A549 (cell line): ENCODE results near the gene CTRB2. TPM values are rescaled to one million over a fixed set of nuclear protein-coding genes. Genes with fewer than 3 reads are reported as not detected.
A peak's percentile ranks its signal among the peaks of the same experiment; 100 is the strongest.

Experiments
- ATAC-seq, 2 experiments: fragments of 200-7000 bp in 1 of 2; fragments of >200 bp in 1 of 2; cut with Nextera tagmentation in 1 of 2; cut with Tn5 transposase in 1 of 2; 3 replicates each; pipeline versions ENCODE4 v1.8.0 to v1.9.1; 2018 to 2020; ENCODE audit warnings: mild to moderate bottlenecking in 1 of 2, moderate library complexity in 1 of 2
- CTCF ChIA-PET: fragments of 300-600 bp; sonication (Branson Sonifier 250); formaldehyde crosslinking; extraction: SDS; loops from one replicate; lab custom pipeline; 2021; ENCODE audit warnings: antibody characterized with exemption, inconsistent platforms; lab: Yijun Ruan, JAX
- POLR2A ChIA-PET: fragments of 350-600 bp; formaldehyde crosslinking; extraction: SDS; loops from one replicate; lab custom pipeline; 2021; ENCODE audit warnings: antibody characterized with exemption, inconsistent platforms; lab: Yijun Ruan, JAX
- DNase-seq, 2 experiments: peaks; one replicate each; pipeline versions ENCODE4 v3.0.0 to v3.0.0-alpha.2; 2011 to 2016; ENCODE audit warnings: low read depth in 1 of 2, low spot score in 1 of 2
- FAIRE-seq: peaks from 2 replicates; lab custom pipeline; 2011; peaks lifted over from hg19 to GRCh38; lab: Jason Lieb, UNC
- H3K27ac ChIP-seq, 2 experiments: fragments of >200 bp; sonication (Bioruptor Twin); formaldehyde crosslinking; 3 replicates each; pipeline ENCODE4 v1.5.1; 2016 to 2017
- H3K4me1 ChIP-seq: fragments of >200 bp; sonication (Bioruptor Twin); formaldehyde crosslinking; 3 replicates; pipeline ENCODE4 v1.6.1; 2016
- H3K4me2 ChIP-seq: fragments of >200 bp; sonication (Bioruptor Twin); formaldehyde crosslinking; 3 replicates; pipeline ENCODE4 v1.6.1; 2016
- H3K4me3 ChIP-seq: fragments of >200 bp; sonication (Bioruptor Twin); formaldehyde crosslinking; 3 replicates; pipeline ENCODE4 v1.5.1; 2016
- H3K9me3 ChIP-seq: fragments of >200 bp; sonication (Bioruptor Twin); formaldehyde crosslinking; 3 replicates; pipeline ENCODE4 v1.6.1; 2016
- CBX2 ChIP-seq: fragments of 200-600 bp; sonication (generic); IDR thresholded peaks from 2 replicates; pipeline ENCODE4 v1.6.1; 2016; ENCODE audit warnings: low read depth, mild to moderate bottlenecking, borderline replicate concordance
- CHD2 ChIP-seq: fragments of 150-350 bp; IDR thresholded peaks from 2 replicates; pipeline ENCODE4 v1.6.1; 2014; ENCODE audit warnings: low read length; ENCODE audit not compliant: partially characterized antibody
- CHD4 ChIP-seq: fragments of 200-600 bp; sonication (generic); IDR thresholded peaks from 2 replicates; pipeline ENCODE4 v1.6.1; 2016; ENCODE audit warnings: antibody characterized with exemption, mild to moderate bottlenecking, borderline replicate concordance
- EP300 ChIP-seq, 2 experiments: fragments of >200 bp; sonication (Bioruptor Twin); formaldehyde crosslinking; IDR thresholded peaks; 2 replicates in 1 of 2; 3 replicates in 1 of 2; pipeline ENCODE4 v1.6.1; 2016 to 2017
- FOSB ChIP-seq: fragments of 250-450 bp; sonication (Bioruptor Pico); IDR thresholded peaks from 2 replicates; pipeline ENCODE4 v1.5.0; 2020; ENCODE audit warnings: mild to moderate bottlenecking, moderate library complexity
- FOSL2 ChIP-seq, 2 experiments: fragments of 450-650 bp in 1 of 2; fragments of >200 bp in 1 of 2; sonication (Bioruptor Twin) in 1 of 2; formaldehyde crosslinking; IDR thresholded peaks; 2 replicates each; pipeline versions ENCODE4 v1.5.0 to v1.6.1; 2016 to 2020; ENCODE audit warnings: mild to moderate bottlenecking in 1 of 2, moderate library complexity in 1 of 2
- GATA3 ChIP-seq: IDR thresholded peaks from 2 replicates; pipeline ENCODE4 v1.6.1; 2012; ENCODE audit warnings: borderline replicate concordance
- HOXA7 ChIP-seq: fragments of 250-450 bp; sonication (Bioruptor Pico); IDR thresholded peaks from 2 replicates; pipeline ENCODE4 v1.5.0; 2020; ENCODE audit warnings: mild to moderate bottlenecking, moderate library complexity
- JUN ChIP-seq, 2 experiments: fragments of >200 bp; sonication (Bioruptor Twin); formaldehyde crosslinking; IDR thresholded peaks; 2 replicates in 1 of 2; 3 replicates in 1 of 2; pipeline ENCODE4 v1.6.1; 2016 to 2017
- JUNB ChIP-seq: fragments of >200 bp; sonication (Bioruptor Twin); formaldehyde crosslinking; IDR thresholded peaks from 2 replicates; pipeline ENCODE4 v1.6.1; 2016
- MAFK ChIP-seq: fragments of 450-650 bp; IDR thresholded peaks from 2 replicates; pipeline ENCODE4 v1.6.1; 2014; ENCODE audit not compliant: partially characterized antibody
- MAX ChIP-seq: IDR thresholded peaks from 2 replicates; pipeline ENCODE4 v1.6.1; 2012
- MYC ChIP-seq: IDR thresholded peaks from 2 replicates; pipeline ENCODE4 v1.6.1; 2012; ENCODE audit warnings: mild to moderate bottlenecking, inconsistent platforms, low read length, improper control_type of control experiment, borderline replicate concordance
- PHF8 ChIP-seq: fragments of 200-600 bp; sonication (generic); IDR thresholded peaks from 2 replicates; pipeline ENCODE4 v1.6.1; 2016; ENCODE audit warnings: low read depth, mild to moderate bottlenecking, antibody characterized with exemption, moderate library complexity, borderline replicate concordance
- POLR2A ChIP-seq: IDR thresholded peaks from 2 replicates; pipeline ENCODE4 v1.6.1; 2012; ENCODE audit warnings: mild to moderate bottlenecking, low read length
- RFX5 ChIP-seq: fragments of 450-650 bp; IDR thresholded peaks from 2 replicates; pipeline ENCODE4 v1.7.1; 2014; ENCODE audit warnings: antibody characterized with exemption, mild to moderate bottlenecking, moderate library complexity
- RNF2 ChIP-seq: fragments of 200-600 bp; sonication (generic); IDR thresholded peaks from 2 replicates; pipeline ENCODE4 v1.6.1; 2016; ENCODE audit warnings: low read depth, mild to moderate bottlenecking, antibody characterized with exemption, moderate library complexity, borderline replicate concordance
- TFCP2L1 ChIP-seq: fragments of 250-450 bp; sonication (Bioruptor Pico); IDR thresholded peaks from 2 replicates; pipeline ENCODE4 v1.5.0; 2021; ENCODE audit warnings: mild to moderate bottlenecking
- USF2 ChIP-seq: fragments of 450-650 bp; IDR thresholded peaks from 2 replicates; pipeline ENCODE4 v1.6.1; 2014; ENCODE audit warnings: antibody characterized with exemption
- ZC3H11A ChIP-seq: fragments of 450-650 bp; IDR thresholded peaks from 2 replicates; pipeline ENCODE4 v1.6.1; 2014; ENCODE audit warnings: antibody characterized with exemption, mild to moderate bottlenecking
- ZNF302 ChIP-seq: fragments of 250-450 bp; sonication (Bioruptor Pico); IDR thresholded peaks from 2 replicates; pipeline ENCODE4 v1.9.0; 2021; ENCODE audit warnings: inconsistent platforms, mild to moderate bottlenecking, moderate library complexity
- WGBS: methylation state at CpG from one replicate; pipeline ENCODE4 v1.1.6; 2017; ENCODE audit errors: missing lambda C conversion rate; 5-methylcytosine and 5-hydroxymethylcytosine counted together
- polyA plus RNA-seq, 4 experiments: library from polyadenylated mRNA; depleted of rRNA in 3 of 4; stranded (reverse); fragments of >200 nt; fragmentation: RNase III in 1 of 4; extraction: RNeasy Plus Mini Kit Qiagen cat#74134 plus additional on column Dnase treatment in 1 of 4; gene quantifications; 2 replicates in 3 of 4; 3 replicates in 1 of 4; pipeline ENCODE4 v1.2.3, GENCODE V29; 2011 to 2017

CTRB2 gene
- polyA plus RNA-seq, 2 of the 4 experiments (the other 2 are of a cell fraction): not detected

- ATAC-seq (peak; percentile 27 to 35; a peak in 3 of 6 replicates), FAIRE-seq (no peak), DNase-seq (peak in 1 of 2 experiments; percentile 17)
- H3K4me3 ChIP-seq: no peak overlapping the region
- H3K9me3 ChIP-seq: peaks cover 9% of the 10 kb centered on the region; the same call in 1 of the 3 replicates
- 62% methylated on average over 14 of the region's 14 CpGs for WGBS
- H3K27ac ChIP-seq: no peak overlapping the region
- ChIA-PET CTCF (interaction anchor here (0.6 to 10.4 kb wide), 17 partner anchors 11 to 1991 kb away, joined by 3 to 158 read pairs (median 9); partner anchors contain the start of genes CTRB1, CTRB2 and TMEM170A), POLR2A (no interaction called here)
- TF ChIP-seq JUNB (no peak), ZNF302 (CRISPR knock-in tag) (no peak), EP300 (IDR thresholded peaks at IDR 0.05) (no peak), FOSB (no peak), CBX2 (no peak), USF2 (no peak), RFX5 (no peak), POLR2A (no peak), MAX (no peak), CHD4 (no peak), TFCP2L1 (CRISPR knock-in tag) (no peak), PHF8 (no peak), JUN (IDR thresholded peaks at IDR 0.05) (no peak)
- H3K4me2 ChIP-seq: peak overlapping the region; percentile 66
- no peaks in the 10 kb centered on the region for H3K4me1 ChIP-seq
Measured at GRCh38 chr16:75197522-75198134, 9.3 kb downstream of the CTRB2 start.

DNA sequence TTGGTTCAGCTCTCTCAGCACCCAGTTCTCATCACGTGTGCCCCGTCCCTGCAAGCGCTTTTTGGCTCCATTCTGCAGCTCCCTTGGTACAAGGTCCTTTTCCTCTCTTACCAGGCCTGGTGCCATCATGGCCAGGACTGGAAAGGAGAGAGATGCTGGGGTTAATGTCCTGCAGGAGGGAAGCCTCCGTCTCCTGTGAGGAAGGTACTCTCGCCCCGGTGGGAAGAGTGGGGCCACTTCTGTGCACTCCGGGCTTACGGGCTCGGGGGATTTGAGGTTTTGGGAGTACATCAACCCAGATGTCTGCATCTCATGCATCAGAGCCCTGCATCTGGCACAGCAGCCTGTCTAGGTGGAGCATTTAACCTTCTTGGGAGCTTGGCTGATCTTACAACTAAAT lies 10.1 kb downstream of the CTRB2 start:
- ATAC-seq (no peak), FAIRE-seq (no peak), DNase-seq (no peak)
- no peak overlapping the region for H3K4me2 ChIP-seq
- H3K27ac ChIP-seq: no peak overlapping the region
- peaks cover 11% of the 10 kb centered on the region; the same call in 1 of the 3 replicates for H3K9me3 ChIP-seq
- WGBS: 82% methylated on average over 9 of the region's 9 CpGs
- no peaks in the 10 kb centered on the region for H3K4me1 ChIP-seq
- ChIA-PET CTCF (interaction anchor here (1.0 to 10.4 kb wide), 11 partner anchors 12 to 567 kb away, joined by 3 to 158 read pairs (median 5); partner anchors contain the start of genes CTRB2 and ZNRF1), POLR2A (no interaction called here)
- H3K4me3 ChIP-seq: no peak overlapping the region
- TF ChIP-seq CHD2: no peak
- no peak for TF ChIP-seq RNF2
- TF ChIP-seq MAFK: no peak
- TF ChIP-seq HOXA7 (CRISPR knock-in tag): no peak
- TF ChIP-seq GATA3: no peak
- TF ChIP-seq MYC: no peak
- TF ChIP-seq, all 56 proteins: peak for 0

- Histone ChIP-seq H3K9me3 (peaks cover 11% of the 10 kb centered on the region; the same call in 2 of the 3 replicates), H3K4me3 (no peak overlapping the region), H3K4me1 (no peaks in the 10 kb centered on the region), H3K4me2 (no peak overlapping the region), H3K27ac (no peak overlapping the region)
- CTCF ChIA-PET: interaction anchor here (0.6 to 10.4 kb wide), 11 partner anchors 13 to 568 kb away, joined by 3 to 158 read pairs (median 4); partner anchors contain the start of genes CTRB2 and ZNRF1
- WGBS: 76% methylated on average over 24 of the region's 24 CpGs
- TF ChIP-seq FOSL2 (IDR thresholded peaks at IDR 0.05) (no peak), FOSL2 (CRISPR knock-in tag; IDR thresholded peaks at IDR 0.05) (no peak), ZC3H11A (no peak), RFX5 (no peak), MAX (no peak), JUN (IDR thresholded peaks at IDR 0.05) (no peak), FOSB (no peak)
- FAIRE-seq (no peak), DNase-seq (no peak), ATAC-seq (no peak)
- POLR2A ChIA-PET: no interaction called here
Measured at GRCh38 chr16:75195811-75196790, 10.9 kb downstream of the CTRB2 start.
